T-helper 1 cell treated with Interleukin-12 subunit alpha and Interleukin-12 subunit beta and Interleukin-4 antibody, amounts not matched to agents 30 ng/mL and 1 ng/mL, for 36 hours (primary cell): Measurements from ENCODE around the gene DDX60. TPM values are rescaled to one million over a fixed set of nuclear protein-coding genes. Genes with fewer than 3 reads are reported as not detected.
"Not testable (repeated sequence)": the region's sequence is repeated elsewhere in the genome, so short reads cannot be mapped to it uniquely, and the experiment has no call there.

Experiments used
- intact Hi-C: fragments of 100-400 bp; cut with micrococcal nuclease; formaldehyde crosslinking; loops from one replicate; pipeline ENCODE4 v1.15.1; 2024
- total RNA-seq: library from RNA; stranded (reverse); gene quantifications from 2 replicates; pipeline ENCODE4 v1.2.3, GENCODE V29; 2022

The DDX60 gene
- total RNA-seq: 97.5 TPM in 2 replicates

- intact Hi-C loops: loop anchor here (1.0 to 5.0 kb wide), 9 partner anchors 12 to 1708 kb away; partner anchors contain the start of genes CBR4, DDX60L, HPF1 and MFAP3L
Measured at GRCh38 chr4:168318266-168318895, at the start of gene DDX60. Gene DDX60 (minus strand): TSS chr4:168318752. CDS start chr4:168311259, 7,493 bp downstream.

- intact Hi-C loops: no loop called here
Measured at GRCh38 chr4:168367065-168367464, 48.5 kb upstream of the DDX60 start.

GRCh38 chr4:168362025-168362401, 43.5 kb upstream of the DDX60 start:
- intact Hi-C loops: no loop called here

- intact Hi-C loops: no loop called here
Measured at GRCh38 chr4:168361365-168362024, 42.9 kb upstream of the DDX60 start.

- intact Hi-C loops: no loop called here
Measured at GRCh38 chr4:168360271-168360670, 41.7 kb upstream of the DDX60 start.

GRCh38 chr4:168357941-168358340, 39.4 kb upstream of the DDX60 start:
- intact Hi-C loops: no loop called here

- intact Hi-C loops: no loop called here
Measured at GRCh38 chr4:168353746-168354145, 35.2 kb upstream of the DDX60 start.

- intact Hi-C loops: no loop called here
Measured at GRCh38 chr4:168337550-168337940, 19.0 kb upstream of the DDX60 start.

GRCh38 chr4:168336837-168337549, 18.4 kb upstream of the DDX60 start:
- intact Hi-C loops: no loop called here

- intact Hi-C loops: no loop called here
Measured at GRCh38 chr4:168335621-168336020, 17.1 kb upstream of the DDX60 start.

- intact Hi-C loops: no loop called here
Measured at GRCh38 chr4:168334053-168334452, 15.5 kb upstream of the DDX60 start.

- intact Hi-C loops: not testable (repeated sequence)
Measured at GRCh38 chr4:168330575-168330974, 12.0 kb upstream of the DDX60 start.

GRCh38 chr4:168325591-168325990, 7.0 kb upstream of the DDX60 start:
- intact Hi-C loops: no loop called here

GRCh38 chr4:168321006-168321405, 2.5 kb upstream of the DDX60 start:
- intact Hi-C loops: no loop called here

- intact Hi-C loops: loop anchor here (2.0 to 5.0 kb wide), 5 partner anchors 45 to 1707 kb away; partner anchors contain the start of genes HPF1, MFAP3L and NEK1
Measured at GRCh38 chr4:168319486-168320019, 1.0 kb upstream of the DDX60 start.

GRCh38 chr4:168317621-168318020, 931 bp downstream of the DDX60 start:
- intact Hi-C loops: loop anchor here (1.0 to 5.0 kb wide), 9 partner anchors 11 to 1709 kb away; partner anchors contain the start of genes CBR4, DDX60L, HPF1 and MFAP3L

GRCh38 chr4:168309781-168310180, 8.8 kb downstream of the DDX60 start:
- intact Hi-C loops: no loop called here

GRCh38 chr4:168308912-168309311, 9.6 kb downstream of the DDX60 start:
- intact Hi-C loops: no loop called here

- intact Hi-C loops: loop anchor here (1.0 kb wide), 1 partner anchor 12 kb away; the partner anchor contains the start of gene DDX60
Measured at GRCh38 chr4:168306476-168306875, 12.1 kb downstream of the DDX60 start.

- intact Hi-C loops: no loop called here
Measured at GRCh38 chr4:168304744-168305459, 13.7 kb downstream of the DDX60 start.

- intact Hi-C loops: not testable (repeated sequence)
Measured at GRCh38 chr4:168303430-168303829, 15.1 kb downstream of the DDX60 start.
